Mesendoderm (in vitro differentiated cells): ENCODE results near the gene ATL2.

Experiments
- DNase-seq: peaks from one replicate; pipeline ENCODE4 v3.0.0; 2013
- H2AK5ac ChIP-seq: 2 replicates; pipeline ENCODE4 v1.6.1; 2013; ENCODE audit warnings: low read length, inconsistent platforms
- H2BK120ac ChIP-seq: 2 replicates; pipeline ENCODE4 v1.6.1; 2013; ENCODE audit warnings: low read depth, mild to moderate bottlenecking, low read length, moderate library complexity, mixed read lengths
- H2BK15ac ChIP-seq: replicated peaks from 2 replicates; pipeline ENCODE4 v1.6.1; 2013; ENCODE audit warnings: low read depth, mild to moderate bottlenecking, moderate library complexity
- H2BK5ac ChIP-seq: 2 replicates; pipeline ENCODE4 v1.6.1; 2013; ENCODE audit warnings: low read length, inconsistent platforms
- H3K18ac ChIP-seq: 2 replicates; pipeline ENCODE4 v1.6.1; 2013; ENCODE audit warnings: mild to moderate bottlenecking, low read length, mixed read lengths
- H3K23ac ChIP-seq: one replicate; pipeline ENCODE4 v1.6.1; 2013; ENCODE audit warnings: low read length
- H3K27ac ChIP-seq: 2 replicates; pipeline ENCODE4 v1.5.1; 2013; ENCODE audit warnings: low read depth, mild to moderate bottlenecking, inconsistent platforms, low read length, moderate library complexity
- H3K27me3 ChIP-seq: 2 replicates; pipeline ENCODE4 v1.6.1; 2013; ENCODE audit warnings: low read length, control low read depth, mild to moderate bottlenecking, inconsistent platforms; ENCODE audit not compliant: insufficient read depth, poor library complexity
- H3K36me3 ChIP-seq: 2 replicates; pipeline ENCODE4 v1.6.1; 2013; ENCODE audit warnings: low read length, inconsistent platforms; ENCODE audit not compliant: control insufficient read depth, insufficient read depth
- H3K4ac ChIP-seq: one replicate; pipeline ENCODE4 v1.6.1; 2013; ENCODE audit warnings: low read depth, mild to moderate bottlenecking, low read length, moderate library complexity
- H3K4me1 ChIP-seq: 2 replicates; pipeline ENCODE4 v1.6.1; 2013; ENCODE audit warnings: low read depth, low read length, inconsistent platforms; ENCODE audit not compliant: control insufficient read depth
- H3K4me2 ChIP-seq: 2 replicates; pipeline ENCODE4 v1.6.1; 2013; ENCODE audit warnings: low read length
- H3K4me3 ChIP-seq: 2 replicates; pipeline ENCODE4 v1.5.1; 2013; ENCODE audit warnings: mild to moderate bottlenecking, low read length
- H3K56ac ChIP-seq: one replicate; pipeline ENCODE4 v1.6.1; 2013; ENCODE audit warnings: low read length
- H3K79me1 ChIP-seq: 2 replicates; pipeline ENCODE4 v1.6.1; 2013; ENCODE audit warnings: low read length, inconsistent platforms
- H3K79me2 ChIP-seq: 2 replicates; pipeline ENCODE4 v1.6.1; 2013; ENCODE audit warnings: mild to moderate bottlenecking, low read length; ENCODE audit not compliant: control insufficient read depth, insufficient read depth
- H3K9ac ChIP-seq: 2 replicates; pipeline ENCODE4 v1.6.1; 2013; ENCODE audit warnings: low read length, inconsistent platforms
- H4K5ac ChIP-seq: one replicate; pipeline ENCODE4 v1.6.1; 2013; ENCODE audit warnings: low read length
- H4K8ac ChIP-seq: one replicate; pipeline ENCODE4 v1.6.1; 2013; ENCODE audit warnings: low read depth, mild to moderate bottlenecking, control low read depth, low read length, moderate library complexity
- WGBS: extraction: QIAGEN DNeasy Blood & Tissue Kit; methylation state at CpG from one replicate; pipeline ENCODE4 v1.1.7; 2013; ENCODE audit warnings: low lambda C conversion rate, missing lambda C conversion rate; ENCODE audit not compliant: insufficient coverage; ENCODE audit errors: extremely low coverage; 5-methylcytosine and 5-hydroxymethylcytosine counted together

ATL2 gene

GRCh38 chr2:38277245-38278116 is 99.6 kb downstream of the ATL2 start:
- H4K5ac ChIP-seq = no peak overlapping the region
- H3K56ac ChIP-seq = peak overlapping the region; percentile 37
- H3K4me3 ChIP-seq = no peak overlapping the region
- H2BK120ac ChIP-seq = no peak overlapping the region
- no peak overlapping the region for H3K4me2 ChIP-seq
- no CpG with 5 or more reads among the region's 6 CpGs for WGBS
- no peak overlapping the region for H3K18ac ChIP-seq
- H4K8ac ChIP-seq = no peak overlapping the region
- no peak overlapping the region for H2BK15ac ChIP-seq
- no peak overlapping the region for H3K23ac ChIP-seq
- peak overlapping the region; percentile 63 for H3K27ac ChIP-seq
- no peaks in the 10 kb centered on the region for H3K79me2 ChIP-seq
- peak; percentile 96 for DNase-seq
- peak overlapping the region; percentile 6 for H2BK5ac ChIP-seq
- no peaks in the 10 kb centered on the region for H3K79me1 ChIP-seq
- peaks cover 6% of the 10 kb centered on the region for H3K4me1 ChIP-seq
- H3K36me3 ChIP-seq = no peaks in the 10 kb centered on the region
- no peak overlapping the region for H3K9ac ChIP-seq
- no peak overlapping the region for H3K4ac ChIP-seq
- no peak overlapping the region for H2AK5ac ChIP-seq
- H3K27me3 ChIP-seq = no peaks in the 10 kb centered on the region

GRCh38 chr2:38274286-38275276 is 102.5 kb downstream of the ATL2 start:
- H3K9ac ChIP-seq = no peak overlapping the region
- no peak overlapping the region for H3K56ac ChIP-seq
- H3K18ac ChIP-seq = no peak overlapping the region
- peaks cover 6% of the 10 kb centered on the region for H3K4me1 ChIP-seq
- no peak overlapping the region for H3K27ac ChIP-seq
- no peak overlapping the region for H4K5ac ChIP-seq
- H4K8ac ChIP-seq = no peak overlapping the region
- no peak overlapping the region for H3K4me2 ChIP-seq
- DNase-seq = peak; percentile 83
- no peaks in the 10 kb centered on the region for H3K27me3 ChIP-seq
- H2AK5ac ChIP-seq = no peak overlapping the region
- H3K36me3 ChIP-seq = no peaks in the 10 kb centered on the region
- no peaks in the 10 kb centered on the region for H3K79me1 ChIP-seq
- H2BK15ac ChIP-seq = no peak overlapping the region
- H2BK120ac ChIP-seq = no peak overlapping the region
- no CpG with 5 or more reads among the region's 7 CpGs for WGBS
- H3K4ac ChIP-seq = no peak overlapping the region
- H3K23ac ChIP-seq = no peak overlapping the region
- H2BK5ac ChIP-seq = no peak overlapping the region
- no peaks in the 10 kb centered on the region for H3K79me2 ChIP-seq
- H3K4me3 ChIP-seq = no peak overlapping the region

GRCh38 chr2:38271697-38272096 is 105.4 kb downstream of the ATL2 start:
- Histone ChIP-seq H2AK5ac (no peak overlapping the region), H2BK120ac (no peak overlapping the region), H3K4me1 (no peaks in the 10 kb centered on the region), H3K36me3 (no peaks in the 10 kb centered on the region), H3K4me2 (no peak overlapping the region), H3K4ac (no peak overlapping the region), H2BK15ac (no peak overlapping the region), H3K56ac (no peak overlapping the region), H4K5ac (no peak overlapping the region), H3K23ac (no peak overlapping the region), H3K18ac (no peak overlapping the region), H3K79me2 (no peaks in the 10 kb centered on the region), H3K27me3 (no peaks in the 10 kb centered on the region), H4K8ac (no peak overlapping the region), H3K9ac (no peak overlapping the region), H3K79me1 (no peaks in the 10 kb centered on the region), H3K27ac (no peak overlapping the region), H2BK5ac (no peak overlapping the region), H3K4me3 (no peak overlapping the region)
- WGBS = no CpG with 5 or more reads among the region's 3 CpGs
- no peak for DNase-seq

- Histone ChIP-seq H3K4me3 (no peak overlapping the region), H2BK120ac (no peak overlapping the region), H3K4me2 (no peak overlapping the region), H3K23ac (no peak overlapping the region), H3K18ac (no peak overlapping the region), H4K5ac (no peak overlapping the region), H3K27me3 (no peaks in the 10 kb centered on the region), H2BK15ac (no peak overlapping the region), H3K79me1 (no peaks in the 10 kb centered on the region), H2AK5ac (no peak overlapping the region), H3K27ac (no peak overlapping the region), H4K8ac (no peak overlapping the region), H3K36me3 (no peaks in the 10 kb centered on the region), H3K4ac (no peak overlapping the region), H3K79me2 (no peaks in the 10 kb centered on the region), H3K56ac (no peak overlapping the region), H3K4me1 (no peaks in the 10 kb centered on the region), H3K9ac (no peak overlapping the region), H2BK5ac (no peak overlapping the region)
- DNase-seq = no peak
- no CpG with 5 or more reads among the region's 1 CpG for WGBS
Observed at GRCh38 chr2:38269421-38269820, 107.7 kb downstream of the ATL2 start.

- Histone ChIP-seq H3K4me3 (no peak overlapping the region), H2BK120ac (no peak overlapping the region), H3K36me3 (no peaks in the 10 kb centered on the region), H3K4me1 (no peaks in the 10 kb centered on the region), H3K27ac (no peak overlapping the region), H4K5ac (no peak overlapping the region), H3K18ac (no peak overlapping the region), H4K8ac (no peak overlapping the region), H2BK15ac (no peak overlapping the region), H3K4ac (no peak overlapping the region), H3K23ac (no peak overlapping the region), H3K4me2 (no peak overlapping the region), H3K79me1 (no peaks in the 10 kb centered on the region), H2BK5ac (no peak overlapping the region), H3K56ac (no peak overlapping the region), H3K27me3 (no peaks in the 10 kb centered on the region), H3K79me2 (no peaks in the 10 kb centered on the region), H3K9ac (no peak overlapping the region), H2AK5ac (no peak overlapping the region)
- WGBS = no CpG with 5 or more reads among the region's 3 CpGs
- DNase-seq = no peak
Observed at GRCh38 chr2:38268691-38269327, 108.3 kb downstream of the ATL2 start.
